Hepatocyte (in vitro differentiated cells): Measurements from ENCODE around the gene ZNF493. TPM values are rescaled to one million over a fixed set of nuclear protein-coding genes. Genes with fewer than 3 reads are reported as not detected.

Experiments used
- DNase-seq: peaks from one replicate; pipeline ENCODE4 v3.0.0-alpha.2; 2016; ENCODE audit warnings: low spot score
- H2AFZ ChIP-seq: fragments of 200-600 bp; sonication (generic); 2 replicates; pipeline ENCODE4 v1.6.0; 2016; ENCODE audit warnings: antibody characterized with exemption, mild to moderate bottlenecking
- H3K27ac ChIP-seq: fragments of 200-600 bp; sonication (generic); 2 replicates; pipeline ENCODE4 v1.5.1; 2016; ENCODE audit warnings: mild to moderate bottlenecking
- H3K27me3 ChIP-seq: fragments of 200-600 bp; sonication (generic); 2 replicates; pipeline ENCODE4 v1.6.1; 2016
- H3K36me3 ChIP-seq: fragments of 200-600 bp; sonication (generic); replicated peaks from 2 replicates; pipeline ENCODE4 v1.5.1; 2016; ENCODE audit warnings: low read depth; ENCODE audit not compliant: insufficient read depth
- H3K4me1 ChIP-seq: fragments of 200-600 bp; sonication (generic); 2 replicates; pipeline ENCODE4 v1.5.1; 2016; ENCODE audit warnings: mild to moderate bottlenecking, moderate library complexity; ENCODE audit not compliant: insufficient read depth
- H3K4me2 ChIP-seq: fragments of 200-600 bp; sonication (generic); 2 replicates; pipeline ENCODE4 v1.6.0; 2016
- H3K4me3 ChIP-seq: fragments of 200-600 bp; sonication (generic); 2 replicates; pipeline ENCODE4 v1.5.1; 2016; ENCODE audit warnings: mild to moderate bottlenecking
- H3K79me2 ChIP-seq: fragments of 200-600 bp; sonication (generic); 2 replicates; pipeline ENCODE4 v1.6.0; 2017; ENCODE audit warnings: mild to moderate bottlenecking
- H3K9me2 ChIP-seq: fragments of 200-600 bp; sonication (generic); replicated peaks from 2 replicates; pipeline ENCODE4 v1.6.0; 2017; ENCODE audit warnings: mild to moderate bottlenecking; ENCODE audit not compliant: insufficient read depth
- H3K9me3 ChIP-seq: fragments of 200-600 bp; sonication (generic); 2 replicates; pipeline ENCODE4 v1.5.1; 2016; ENCODE audit warnings: low read depth, mild to moderate bottlenecking
- H4K20me1 ChIP-seq: fragments of 200-600 bp; sonication (generic); 2 replicates; pipeline ENCODE4 v1.6.0; 2016; ENCODE audit warnings: mild to moderate bottlenecking; ENCODE audit not compliant: insufficient read depth, poor library complexity, severe bottlenecking
- CTCF ChIP-seq: fragments of 200-600 bp; sonication (generic); IDR thresholded peaks from 2 replicates; pipeline ENCODE4 v1.5.1; 2016; ENCODE audit warnings: antibody characterized with exemption, mild to moderate bottlenecking; ENCODE audit not compliant: poor library complexity
- EZH2 ChIP-seq: fragments of 200-600 bp; sonication (generic); IDR thresholded peaks from 2 replicates; pipeline ENCODE4 v1.6.1; 2016; ENCODE audit warnings: antibody characterized with exemption, mild to moderate bottlenecking, borderline replicate concordance
- EZH2phosphoT487 ChIP-seq: fragments of 200-600 bp; sonication (generic); IDR thresholded peaks from one replicate; pipeline ENCODE4 v1.6.1; 2018; ENCODE audit warnings: antibody characterized with exemption, mild to moderate bottlenecking, low read depth, moderate library complexity; ENCODE audit not compliant: unreplicated experiment, severe bottlenecking
- WGBS: methylation state at CpG from one replicate; pipeline ENCODE4 v1.1.6; 2016; ENCODE audit warnings: low lambda C conversion rate; ENCODE audit errors: missing lambda C conversion rate; 5-methylcytosine and 5-hydroxymethylcytosine counted together
- polyA plus RNA-seq: library from polyadenylated mRNA; unstranded; fragments of >200 nt; fragmentation: Nextera tagmentation; extraction: Ambion mirVana; gene quantifications from 2 replicates; pipeline ENCODE4 v1.2.1, GENCODE V29; 2016
- total RNA-seq: library from RNA; depleted of rRNA; stranded (reverse); fragments of >200 nt; gene quantifications from 2 replicates; pipeline ENCODE4 v1.2.3, GENCODE V29; 2014

The ZNF493 gene
- total and polyA plus RNA-seq, 2 experiments from 2014 or later = 9.8 to 26.5 TPM

GRCh38 chr19:21434516-21434915 is 37.6 kb downstream of the ZNF493 start:
- H4K20me1 ChIP-seq = no peaks in the 10 kb centered on the region

GRCh38 chr19:21434967-21435544 is 38.1 kb downstream of the ZNF493 start:
- H3K36me3 ChIP-seq = no peaks in the 10 kb centered on the region
- H3K9me3 ChIP-seq = peaks cover 15% of the 10 kb centered on the region
- no peak for DNase-seq
- H4K20me1 ChIP-seq = no peaks in the 10 kb centered on the region
- 80% methylated on average over 8 of the region's 8 CpGs for WGBS
- H3K79me2 ChIP-seq = no peaks in the 10 kb centered on the region
- H3K4me3 ChIP-seq = peak overlapping the region; percentile 33
- no peaks in the 10 kb centered on the region for H3K9me2 ChIP-seq
- no peaks in the 10 kb centered on the region for H3K4me1 ChIP-seq
- TF ChIP-seq EZH2 (no peak), EZH2phosphoT487 (no peak), CTCF (no peak)
- no peak overlapping the region for H3K4me2 ChIP-seq
- no peak overlapping the region for H2AFZ ChIP-seq
- no peak overlapping the region for H3K27ac ChIP-seq
- H3K27me3 ChIP-seq = no peaks in the 10 kb centered on the region

More at GRCh38 chr19:21434516-21434915, 37.6 kb downstream of the ZNF493 start:
- Histone ChIP-seq H3K79me2 (no peaks in the 10 kb centered on the region), H3K9me2 (no peaks in the 10 kb centered on the region), H3K4me1 (no peaks in the 10 kb centered on the region), H3K4me2 (no peak overlapping the region), H3K4me3 (no peak overlapping the region), H3K27ac (no peak overlapping the region), H2AFZ (no peak overlapping the region), H3K27me3 (no peaks in the 10 kb centered on the region), H3K9me3 (peaks cover 15% of the 10 kb centered on the region), H3K36me3 (no peaks in the 10 kb centered on the region)
- TF ChIP-seq EZH2phosphoT487 (no peak), EZH2 (no peak), CTCF (no peak)
- WGBS = 89% methylated on average over 8 of the region's 8 CpGs
- no peak for DNase-seq

- Histone ChIP-seq H3K27me3 (no peaks in the 10 kb centered on the region), H3K36me3 (no peaks in the 10 kb centered on the region), H3K27ac (peak overlapping the region; percentile 20), H3K4me1 (no peaks in the 10 kb centered on the region), H3K4me3 (no peak overlapping the region), H3K9me3 (peaks cover 4% of the 10 kb centered on the region), H3K79me2 (no peaks in the 10 kb centered on the region), H3K4me2 (peak overlapping the region; percentile 53), H2AFZ (no peak overlapping the region), H3K9me2 (no peaks in the 10 kb centered on the region), H4K20me1 (no peaks in the 10 kb centered on the region)
- TF ChIP-seq CTCF (no peak), EZH2 (no peak), EZH2phosphoT487 (no peak)
- 58% methylated on average over 4 of the region's 4 CpGs for WGBS
- peak; percentile 19 for DNase-seq
These were observed 42.3 kb downstream of the ZNF493 start for GRCh38 chr19:21439201-21439751.

GRCh38 chr19:21440321-21440720 is 43.4 kb downstream of the ZNF493 start:
- Histone ChIP-seq H4K20me1 (no peaks in the 10 kb centered on the region), H2AFZ (no peak overlapping the region), H3K4me3 (no peak overlapping the region), H3K79me2 (no peaks in the 10 kb centered on the region), H3K27ac (no peak overlapping the region), H3K36me3 (no peaks in the 10 kb centered on the region), H3K27me3 (no peaks in the 10 kb centered on the region), H3K4me1 (no peaks in the 10 kb centered on the region), H3K4me2 (no peak overlapping the region), H3K9me3 (no peaks in the 10 kb centered on the region), H3K9me2 (no peaks in the 10 kb centered on the region)
- DNase-seq = no peak
- 93% methylated on average over 16 of the region's 16 CpGs for WGBS
- TF ChIP-seq EZH2 (no peak), EZH2phosphoT487 (no peak), CTCF (no peak)
